ENCODE data around the gene NHLH2. TPM values are rescaled to one million over a fixed set of nuclear protein-coding genes. Genes with fewer than 3 reads are reported as not detected.

Gene NHLH2
- total and polyA plus RNA-seq, 4 donors, result not detected

DNA sequence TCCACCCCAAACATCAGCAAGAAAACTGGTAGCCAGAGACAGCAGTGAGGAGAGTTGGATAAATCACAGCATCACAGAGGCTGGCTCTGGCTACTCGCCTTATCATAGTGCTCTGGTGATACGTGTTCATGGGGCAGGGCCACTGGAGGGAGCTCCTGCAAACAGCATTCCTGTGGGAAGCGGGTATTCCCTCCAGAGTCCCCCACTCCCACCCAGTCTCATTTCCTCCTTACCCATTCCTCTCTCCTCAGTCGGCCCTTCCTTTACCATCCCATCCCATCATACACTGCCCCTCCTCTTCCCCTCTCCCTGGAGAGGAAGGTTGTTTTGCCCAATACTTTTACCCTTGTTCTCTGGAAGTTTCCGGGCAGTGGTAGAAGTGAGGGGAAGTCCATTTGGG lies 7.1 kb downstream of the NHLH2 start:
- no peak for TF ChIP-seq HNF4G (IDR thresholded peaks at IDR 0.05)
- TF ChIP-seq RAD21 (IDR thresholded peaks at IDR 0.05), result no peak
- Histone ChIP-seq H3K4me3 (ENCODE audit: low read depth in 1 of 3, low read length in 3 of 3) (no peak overlapping the region), H3K4me1 (ENCODE audit: control insufficient read depth in 4 of 4, insufficient read depth in 4 of 4, low read length in 3 of 4) (peaks cover 7 to 12% (median 9%) of the 10 kb centered on the region in 4 donors), H3K27ac (ENCODE audit: low read depth in 1 of 2, low read length in 2 of 2) (no peak overlapping the region), H3K27me3 (ENCODE audit: control insufficient read depth in 4 of 4, insufficient read depth in 4 of 4, low read length in 3 of 4) (peaks cover 0 to 11% (median 1%) of the 10 kb centered on the region in 4 donors), H3K9ac (ENCODE audit: low read depth in 1 of 2, low read length in 2 of 2) (no peak overlapping the region), H3K9me3 (ENCODE audit: control insufficient read depth in 4 of 4, low read length in 3 of 4) (no peaks in the 10 kb centered on the region), H3K36me3 (ENCODE audit: control insufficient read depth in 4 of 4, insufficient read depth in 3 of 4, low read depth in 1 of 4, low read length in 3 of 4) (no peaks in the 10 kb centered on the region)
- WGBS, result 65% methylated on average over 5 of the region's 5 CpGs
- DNase-seq (ENCODE audit: low spot score), result no peak

DNA sequence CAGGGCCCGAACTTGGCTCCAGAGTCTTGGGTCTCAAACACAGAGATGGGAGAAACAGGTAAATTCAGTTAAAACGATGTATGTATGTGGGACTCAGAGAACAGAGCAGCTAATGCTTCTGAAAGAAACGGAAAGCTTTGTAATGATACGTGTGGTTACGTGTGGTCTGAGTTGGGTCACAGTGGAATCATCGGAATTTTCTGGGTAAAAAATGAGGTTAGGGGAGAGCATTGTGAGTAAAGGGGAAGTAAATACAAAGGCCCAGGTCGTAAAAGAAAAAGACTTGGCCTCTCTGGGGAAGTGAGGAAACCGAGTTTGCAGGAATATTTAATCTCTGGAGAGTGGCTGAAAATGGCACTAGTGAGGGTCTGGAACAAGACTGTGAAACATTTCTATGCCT lies 8.3 kb downstream of the NHLH2 start:
- WGBS, result 86% methylated on average over 8 of the region's 8 CpGs
- H3K27me3 ChIP-seq (ENCODE audit: control insufficient read depth in 4 of 4, insufficient read depth in 4 of 4, low read length in 3 of 4), result peaks cover 0 to 7% (median under 1%) of the 10 kb centered on the region in 4 donors
- no peak overlapping the region for H3K4me3 ChIP-seq (ENCODE audit: low read depth in 1 of 3, low read length in 3 of 3)
- H3K9me3 ChIP-seq (ENCODE audit: control insufficient read depth in 4 of 4, low read length in 3 of 4), result no peaks in the 10 kb centered on the region
- TF ChIP-seq HNF4A (conservative IDR thresholded peaks at IDR 0.05), result no peak
- no peak for TF ChIP-seq RAD21 (IDR thresholded peaks at IDR 0.05)
- no peak for TF ChIP-seq JUND (IDR thresholded peaks at IDR 0.05)
- TF ChIP-seq, protein P1, sequence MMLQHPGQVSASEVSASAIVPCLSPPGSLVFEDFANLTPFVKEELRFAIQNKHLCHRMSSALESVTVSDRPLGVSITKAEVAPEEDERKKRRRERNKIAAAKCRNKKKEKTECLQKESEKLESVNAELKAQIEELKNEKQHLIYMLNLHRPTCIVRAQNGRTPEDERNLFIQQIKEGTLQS (IDR thresholded peaks at IDR 0.05), result no peak
- TF ChIP-seq, protein P2, sequence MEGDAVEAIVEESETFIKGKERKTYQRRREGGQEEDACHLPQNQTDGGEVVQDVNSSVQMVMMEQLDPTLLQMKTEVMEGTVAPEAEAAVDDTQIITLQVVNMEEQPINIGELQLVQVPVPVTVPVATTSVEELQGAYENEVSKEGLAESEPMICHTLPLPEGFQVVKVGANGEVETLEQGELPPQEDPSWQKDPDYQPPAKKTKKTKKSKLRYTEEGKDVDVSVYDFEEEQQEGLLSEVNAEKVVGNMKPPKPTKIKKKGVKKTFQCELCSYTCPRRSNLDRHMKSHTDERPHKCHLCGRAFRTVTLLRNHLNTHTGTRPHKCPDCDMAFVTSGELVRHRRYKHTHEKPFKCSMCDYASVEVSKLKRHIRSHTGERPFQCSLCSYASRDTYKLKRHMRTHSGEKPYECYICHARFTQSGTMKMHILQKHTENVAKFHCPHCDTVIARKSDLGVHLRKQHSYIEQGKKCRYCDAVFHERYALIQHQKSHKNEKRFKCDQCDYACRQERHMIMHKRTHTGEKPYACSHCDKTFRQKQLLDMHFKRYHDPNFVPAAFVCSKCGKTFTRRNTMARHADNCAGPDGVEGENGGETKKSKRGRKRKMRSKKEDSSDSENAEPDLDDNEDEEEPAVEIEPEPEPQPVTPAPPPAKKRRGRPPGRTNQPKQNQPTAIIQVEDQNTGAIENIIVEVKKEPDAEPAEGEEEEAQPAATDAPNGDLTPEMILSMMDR (IDR thresholded peaks at IDR 0.05; ENCODE audit: low read depth, low read length, missing input control), result no peak
- TF ChIP-seq HNF4G (IDR thresholded peaks at IDR 0.05), result no peak
- no peak for TF ChIP-seq EGR1 (IDR thresholded peaks at IDR 0.05; ENCODE audit: low read depth in 2 of 2)
- TF ChIP-seq FOXA1 (IDR thresholded peaks at IDR 0.05), result no peak
- no peak for TF ChIP-seq RXRA (IDR thresholded peaks at IDR 0.05)
- TF ChIP-seq, protein P3, sequence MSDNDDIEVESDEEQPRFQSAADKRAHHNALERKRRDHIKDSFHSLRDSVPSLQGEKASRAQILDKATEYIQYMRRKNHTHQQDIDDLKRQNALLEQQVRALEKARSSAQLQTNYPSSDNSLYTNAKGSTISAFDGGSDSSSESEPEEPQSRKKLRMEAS (IDR thresholded peaks at IDR 0.05), result no peak
- TF ChIP-seq YY1 (IDR thresholded peaks at IDR 0.05), result no peak
- TF ChIP-seq, protein P4, sequence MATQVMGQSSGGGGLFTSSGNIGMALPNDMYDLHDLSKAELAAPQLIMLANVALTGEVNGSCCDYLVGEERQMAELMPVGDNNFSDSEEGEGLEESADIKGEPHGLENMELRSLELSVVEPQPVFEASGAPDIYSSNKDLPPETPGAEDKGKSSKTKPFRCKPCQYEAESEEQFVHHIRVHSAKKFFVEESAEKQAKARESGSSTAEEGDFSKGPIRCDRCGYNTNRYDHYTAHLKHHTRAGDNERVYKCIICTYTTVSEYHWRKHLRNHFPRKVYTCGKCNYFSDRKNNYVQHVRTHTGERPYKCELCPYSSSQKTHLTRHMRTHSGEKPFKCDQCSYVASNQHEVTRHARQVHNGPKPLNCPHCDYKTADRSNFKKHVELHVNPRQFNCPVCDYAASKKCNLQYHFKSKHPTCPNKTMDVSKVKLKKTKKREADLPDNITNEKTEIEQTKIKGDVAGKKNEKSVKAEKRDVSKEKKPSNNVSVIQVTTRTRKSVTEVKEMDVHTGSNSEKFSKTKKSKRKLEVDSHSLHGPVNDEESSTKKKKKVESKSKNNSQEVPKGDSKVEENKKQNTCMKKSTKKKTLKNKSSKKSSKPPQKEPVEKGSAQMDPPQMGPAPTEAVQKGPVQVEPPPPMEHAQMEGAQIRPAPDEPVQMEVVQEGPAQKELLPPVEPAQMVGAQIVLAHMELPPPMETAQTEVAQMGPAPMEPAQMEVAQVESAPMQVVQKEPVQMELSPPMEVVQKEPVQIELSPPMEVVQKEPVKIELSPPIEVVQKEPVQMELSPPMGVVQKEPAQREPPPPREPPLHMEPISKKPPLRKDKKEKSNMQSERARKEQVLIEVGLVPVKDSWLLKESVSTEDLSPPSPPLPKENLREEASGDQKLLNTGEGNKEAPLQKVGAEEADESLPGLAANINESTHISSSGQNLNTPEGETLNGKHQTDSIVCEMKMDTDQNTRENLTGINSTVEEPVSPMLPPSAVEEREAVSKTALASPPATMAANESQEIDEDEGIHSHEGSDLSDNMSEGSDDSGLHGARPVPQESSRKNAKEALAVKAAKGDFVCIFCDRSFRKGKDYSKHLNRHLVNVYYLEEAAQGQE (IDR thresholded peaks at IDR 0.05), result no peak
- no peak for TF ChIP-seq FOXA2 (IDR thresholded peaks at IDR 0.05)
- no peak for TF ChIP-seq TAF1 (conservative IDR thresholded peaks at IDR 0.05)
- TF ChIP-seq NR2F2 (IDR thresholded peaks at IDR 0.05), result no peak
- TF ChIP-seq SP1 (IDR thresholded peaks at IDR 0.05), result no peak
- H3K27ac ChIP-seq (ENCODE audit: low read depth in 1 of 2, low read length in 2 of 2), result no peak overlapping the region
- no peak overlapping the region for H3K9ac ChIP-seq (ENCODE audit: low read depth in 1 of 2, low read length in 2 of 2)
- no peaks in the 10 kb centered on the region for H3K36me3 ChIP-seq (ENCODE audit: control insufficient read depth in 4 of 4, insufficient read depth in 3 of 4, low read depth in 1 of 4, low read length in 3 of 4)
- no peak for DNase-seq (ENCODE audit: low spot score)
- peaks cover 0 to 5% (median 1%) of the 10 kb centered on the region in 4 donors for H3K4me1 ChIP-seq (ENCODE audit: control insufficient read depth in 4 of 4, insufficient read depth in 4 of 4, low read length in 3 of 4)
